GM19025 (cell line): Measurements from ENCODE around the gene BRINP3.

Experiments
- ATAC-seq: cut with Tn5 transposase; IDR thresholded peaks from one replicate; pipeline ENCODE4 v1.9.1; 2021; ENCODE audit warnings: mild to moderate bottlenecking, low read depth, moderate library complexity; ENCODE audit not compliant: unreplicated experiment

The BRINP3 gene

GRCh38 chr1:190205713-190206112, 272.0 kb downstream of the BRINP3 start:
- ATAC-seq, result no peak

GRCh38 chr1:190196020-190196419, 281.6 kb downstream of the BRINP3 start:
- ATAC-seq, result no peak

- no peak for ATAC-seq
Observed at GRCh38 chr1:190193508-190194115, 284.1 kb downstream of the BRINP3 start.

- no peak for ATAC-seq
Observed at GRCh38 chr1:190192627-190193026, 285.0 kb downstream of the BRINP3 start.

- no peak for ATAC-seq
Observed at GRCh38 chr1:190183588-190183987, 294.1 kb downstream of the BRINP3 start.

GRCh38 chr1:190179817-190180216, 297.8 kb downstream of the BRINP3 start:
- ATAC-seq, result no peak

- no peak for ATAC-seq
Observed at GRCh38 chr1:190178827-190179226, 298.8 kb downstream of the BRINP3 start.

- ATAC-seq, result no peak
Observed at GRCh38 chr1:190177555-190177954, 300.1 kb downstream of the BRINP3 start.

- ATAC-seq, result no peak
Observed at GRCh38 chr1:190176776-190177175, 300.9 kb downstream of the BRINP3 start.

- no peak for ATAC-seq
Observed at GRCh38 chr1:190175320-190175719, 302.3 kb downstream of the BRINP3 start.

GRCh38 chr1:190172651-190173430, 304.8 kb downstream of the BRINP3 start:
- ATAC-seq, result no peak

- no peak for ATAC-seq
Observed at GRCh38 chr1:190170321-190170720, 307.3 kb downstream of the BRINP3 start.

GRCh38 chr1:190169311-190170067, 308.2 kb downstream of the BRINP3 start:
- ATAC-seq, result no peak

GRCh38 chr1:190168893-190169280, 308.8 kb downstream of the BRINP3 start:
- no peak for ATAC-seq

- no peak for ATAC-seq
Observed at GRCh38 chr1:190168116-190168892, 309.4 kb downstream of the BRINP3 start.

GRCh38 chr1:190159146-190159545, 318.5 kb downstream of the BRINP3 start:
- no peak for ATAC-seq

- no peak for ATAC-seq
Observed at GRCh38 chr1:190154744-190155143, 322.9 kb downstream of the BRINP3 start.

- no peak for ATAC-seq
Observed at GRCh38 chr1:190147616-190148015, 330.0 kb downstream of the BRINP3 start.

- ATAC-seq, result no peak
Observed at GRCh38 chr1:190144650-190145049, 333.0 kb downstream of the BRINP3 start.

- ATAC-seq, result no peak
Observed at GRCh38 chr1:190140644-190141043, 337.0 kb downstream of the BRINP3 start.

- ATAC-seq, result no peak
Observed at GRCh38 chr1:190138702-190139101, 339.0 kb downstream of the BRINP3 start.
